ENCODE data around the gene ITGA3.

ITGA3 gene
- 14.8 to 18.3 (median 16.3) reads per million in 4 donors for total RNA-seq

DNA sequence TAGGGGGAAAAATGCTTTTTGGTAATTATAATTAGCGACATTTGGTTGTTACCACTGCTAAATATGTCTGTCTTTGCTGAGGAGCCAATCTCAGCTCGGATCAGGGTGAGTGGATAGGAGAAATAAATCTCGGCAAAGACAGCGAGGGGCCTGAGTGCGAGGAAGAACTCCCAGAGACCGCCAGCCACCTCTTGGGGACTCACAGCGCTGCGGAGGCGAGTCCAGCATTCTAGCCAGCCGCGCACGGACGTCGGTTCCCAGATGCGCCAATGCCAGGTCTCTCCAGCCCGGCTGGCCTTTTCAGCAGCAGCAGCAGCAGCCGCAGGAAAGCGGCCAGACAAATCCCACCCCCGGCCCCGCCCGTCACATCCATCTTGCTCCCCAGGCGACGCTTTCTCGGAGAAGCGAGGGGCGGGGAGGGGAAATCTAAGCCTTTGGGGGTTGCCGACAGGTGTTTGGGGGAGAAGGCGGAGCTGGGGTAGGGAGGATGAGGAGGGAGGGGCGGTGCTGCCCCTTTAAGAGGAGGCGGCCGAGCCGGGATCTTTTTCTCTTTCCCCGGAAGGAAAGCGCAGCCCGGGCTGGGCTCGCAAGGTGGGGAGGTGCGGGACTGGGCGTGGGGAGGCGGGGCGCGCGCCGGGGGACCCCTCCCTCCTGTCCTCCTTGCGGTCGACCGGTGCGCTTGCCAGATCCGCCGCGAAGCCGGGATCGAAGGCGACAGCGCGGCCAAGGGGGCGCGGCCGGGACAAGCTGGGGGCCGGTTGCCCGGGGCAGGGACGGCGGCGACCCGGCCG, at the start of gene ITGA3:
Gene ITGA3, plus strand, starts transcription at position 685 of the 791 bp plus-strand sequence. CDS start 330 bp downstream, outside the sequence.
- DNase-seq, result peak; percentile 47 to 64 (median 51)

DNA sequence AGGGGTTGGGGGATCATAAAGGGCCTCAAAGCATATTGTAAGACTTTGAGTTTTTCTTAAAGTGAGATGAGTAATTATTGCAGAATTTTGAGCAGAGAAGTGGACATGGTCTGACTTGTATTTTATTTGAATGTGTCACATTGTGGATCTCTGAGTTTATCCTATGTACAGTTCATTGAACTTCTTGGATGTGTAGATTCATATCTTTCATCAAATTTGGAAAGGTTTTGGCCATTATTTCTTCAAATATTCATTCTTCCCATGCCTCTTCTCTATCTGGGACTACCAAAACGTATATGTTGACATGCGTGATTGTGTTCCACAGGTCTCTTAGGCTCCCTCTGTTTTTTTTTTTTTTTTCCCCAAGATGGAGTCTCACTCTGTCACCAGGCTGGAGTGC, 46.6 kb upstream of the ITGA3 start:
- no peak for DNase-seq

DNA sequence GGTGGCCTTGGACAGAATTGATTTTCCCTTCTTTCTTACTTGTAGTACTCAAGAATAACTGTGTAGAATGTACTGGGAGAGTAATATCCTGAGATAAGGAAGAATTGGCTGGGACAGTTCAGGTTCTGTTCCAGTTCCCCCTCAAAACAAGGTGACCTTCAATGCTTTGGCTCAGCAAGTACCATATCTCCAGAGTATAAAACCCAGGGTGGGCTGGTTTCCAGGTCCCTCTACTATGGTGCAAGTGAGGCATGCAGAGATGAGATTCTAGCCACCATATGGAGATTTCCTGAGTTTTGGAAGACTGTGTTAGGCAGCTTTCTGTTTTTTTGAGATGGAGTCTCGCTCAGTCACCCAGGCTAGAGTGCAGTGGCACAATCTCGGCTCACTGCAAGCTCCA, 42.8 kb upstream of the ITGA3 start:
- DNase-seq, result no peak

DNA sequence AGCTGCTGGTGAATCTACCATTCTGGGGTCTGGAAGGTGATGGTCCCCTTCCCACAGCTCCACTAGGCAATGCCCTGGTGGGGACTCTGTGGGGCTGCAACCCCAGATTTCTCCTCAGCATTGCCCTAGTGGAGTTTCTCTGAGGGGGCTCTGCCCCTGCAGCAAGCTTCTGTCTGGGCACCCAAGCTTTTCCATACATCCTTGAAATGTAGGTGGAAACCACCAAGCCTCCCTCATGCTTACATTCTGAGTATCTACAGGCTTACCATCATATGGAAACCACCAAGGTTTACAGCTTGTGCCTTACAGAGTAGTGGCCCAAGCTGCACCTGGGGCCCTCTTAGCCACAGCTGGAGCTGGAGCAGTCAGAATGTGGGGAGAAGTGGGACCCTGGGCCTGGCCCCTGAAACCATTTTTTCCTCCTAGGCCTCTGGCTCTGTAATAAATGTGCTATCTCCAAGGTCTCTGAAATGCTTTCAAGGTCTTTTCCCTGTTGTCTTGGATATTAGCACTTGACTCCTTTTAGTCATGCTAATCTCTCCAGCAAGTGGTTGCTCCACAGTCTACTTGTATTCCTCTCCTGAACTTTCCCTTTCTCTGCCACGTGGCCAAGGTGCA, 41.3 kb upstream of the ITGA3 start:
- no peak for DNase-seq

DNA sequence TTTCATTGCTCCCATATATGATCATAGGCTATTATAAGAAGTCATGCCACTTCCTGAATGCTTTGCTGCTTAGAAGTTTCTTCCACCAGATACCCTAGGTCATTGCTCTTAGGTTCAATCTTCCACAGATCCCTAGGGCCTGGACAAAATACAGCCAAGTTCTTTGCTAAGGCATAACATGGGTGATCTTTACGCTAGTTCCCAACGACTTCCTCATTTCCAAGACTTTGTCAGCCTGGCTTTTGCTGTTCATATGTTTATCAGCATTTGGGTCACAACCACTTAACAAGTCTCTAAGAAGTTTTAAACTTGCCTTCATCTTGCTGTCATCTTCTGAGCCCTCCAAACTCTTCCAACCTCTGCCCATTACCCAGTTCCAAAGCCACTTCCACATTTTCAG, 40.8 kb upstream of the ITGA3 start:
- no peak for DNase-seq

DNA sequence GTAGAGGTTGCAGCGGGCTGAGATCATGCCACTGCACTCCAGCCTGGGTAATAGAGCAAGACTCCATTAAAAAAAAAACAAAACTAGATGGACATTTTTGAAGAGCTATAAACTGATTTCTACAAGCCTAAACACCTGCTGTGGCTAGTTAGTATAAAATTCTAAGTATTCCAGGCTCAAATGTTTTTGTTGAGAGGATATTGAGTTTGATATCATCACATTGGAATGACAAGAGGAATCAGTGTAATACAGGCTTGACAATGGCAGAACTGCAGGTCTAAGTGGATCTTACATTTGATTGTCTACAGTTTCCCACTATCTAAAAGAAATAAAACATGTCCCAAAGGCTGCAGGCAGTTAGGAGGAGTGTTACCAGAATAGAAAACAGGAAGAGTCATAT, 37.0 kb upstream of the ITGA3 start:
- no peak for DNase-seq

DNA sequence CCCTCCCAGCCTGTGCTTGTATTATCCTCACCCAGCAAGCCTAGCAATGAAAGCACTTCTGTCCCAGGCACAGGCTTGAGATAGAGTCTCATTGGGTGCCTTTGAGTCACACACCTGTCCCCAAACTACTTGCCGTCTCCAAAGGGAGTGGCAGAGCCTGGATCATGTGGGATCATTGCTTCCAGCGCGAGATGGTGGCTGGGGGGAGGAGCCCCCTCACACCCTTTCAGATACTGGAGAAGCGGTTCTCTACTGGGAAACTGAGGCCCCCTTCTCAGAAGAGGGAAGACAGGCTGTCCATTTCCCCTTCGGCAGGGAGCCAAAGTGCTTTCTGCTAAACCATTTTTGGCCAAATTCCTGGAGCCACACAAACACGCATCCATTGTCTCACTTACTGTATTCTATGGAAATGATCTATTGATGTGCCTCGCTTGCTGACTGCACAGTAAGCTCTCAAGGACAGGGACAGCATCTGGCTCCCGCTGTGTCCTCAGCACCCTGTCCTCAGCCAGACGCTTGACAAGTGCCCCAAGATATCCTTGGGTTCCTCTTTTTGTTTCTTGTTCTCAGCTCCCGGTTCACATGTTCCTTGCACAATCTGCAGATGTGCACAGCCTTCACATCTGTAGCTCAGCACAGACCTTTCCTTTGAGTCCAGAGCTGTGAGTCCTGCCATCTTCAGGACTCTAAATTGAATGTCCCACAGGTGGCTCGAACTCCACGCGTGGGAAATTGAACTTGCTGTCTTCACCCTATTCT, 34.9 kb upstream of the ITGA3 start:
- DNase-seq, result no peak

DNA sequence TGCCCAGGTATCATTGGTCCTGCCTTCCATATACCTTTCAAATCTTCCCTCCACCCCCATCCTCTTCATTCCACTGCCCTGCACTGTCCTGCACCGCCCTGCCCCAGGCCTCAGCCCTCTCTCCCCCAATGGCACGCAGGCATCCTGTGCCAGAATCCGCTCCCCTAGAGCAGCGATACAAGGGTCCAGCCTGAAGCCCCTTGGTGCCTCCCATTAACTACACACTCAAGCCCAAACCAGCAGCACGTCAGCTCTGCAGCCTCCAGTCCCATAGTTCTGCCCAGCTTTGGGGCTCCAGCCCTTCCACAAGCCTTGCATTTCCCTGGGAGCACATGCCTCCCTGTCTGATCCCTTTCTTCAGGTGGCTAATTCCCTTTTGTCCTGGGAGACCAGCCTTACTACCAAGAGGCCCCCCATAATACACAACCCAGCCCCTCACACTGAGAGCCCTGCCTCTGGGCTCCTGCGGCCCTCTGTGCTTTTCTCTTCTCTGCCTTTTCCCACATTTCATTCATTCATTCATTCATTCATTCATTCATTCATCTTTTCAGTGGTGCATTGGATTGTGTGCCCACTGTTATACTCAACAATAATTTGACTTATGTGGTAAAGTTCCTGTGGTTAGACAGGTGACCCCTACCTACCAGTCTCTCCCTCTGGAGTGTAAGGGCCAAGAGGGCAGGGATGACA, 34.1 kb upstream of the ITGA3 start:
- no peak for DNase-seq

DNA sequence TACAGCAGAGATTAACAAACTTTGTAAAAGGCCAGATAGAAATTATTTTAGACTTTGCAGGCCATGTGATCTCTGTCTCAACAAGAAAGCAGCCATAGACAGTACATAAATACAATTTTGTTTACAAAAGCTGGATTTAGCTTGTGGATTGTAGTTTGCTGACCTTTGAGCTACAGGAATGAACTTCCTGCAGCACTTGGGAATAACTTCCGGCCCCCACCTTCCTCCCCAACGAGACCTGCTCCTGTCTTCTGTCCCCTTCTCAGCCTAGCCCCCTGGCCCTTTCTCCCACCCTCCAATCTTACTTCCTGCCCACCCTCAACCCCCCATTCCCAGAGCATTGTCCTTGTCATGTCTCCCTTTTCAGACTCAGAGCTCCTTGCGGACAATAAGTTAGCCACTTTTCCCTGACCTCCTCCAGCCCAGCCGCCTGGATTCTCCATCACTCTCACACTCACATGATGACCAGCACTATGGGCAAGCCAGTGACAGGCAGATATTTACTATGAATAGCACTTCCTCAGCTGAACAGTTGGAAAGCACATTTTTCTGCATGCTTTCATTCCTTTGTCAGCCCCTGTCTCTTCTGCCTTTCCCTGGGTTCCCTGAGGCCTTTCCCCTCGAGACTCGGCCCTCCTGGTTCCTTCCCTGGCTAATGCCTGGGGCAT, 33.3 kb upstream of the ITGA3 start:
- DNase-seq, result no peak

DNA sequence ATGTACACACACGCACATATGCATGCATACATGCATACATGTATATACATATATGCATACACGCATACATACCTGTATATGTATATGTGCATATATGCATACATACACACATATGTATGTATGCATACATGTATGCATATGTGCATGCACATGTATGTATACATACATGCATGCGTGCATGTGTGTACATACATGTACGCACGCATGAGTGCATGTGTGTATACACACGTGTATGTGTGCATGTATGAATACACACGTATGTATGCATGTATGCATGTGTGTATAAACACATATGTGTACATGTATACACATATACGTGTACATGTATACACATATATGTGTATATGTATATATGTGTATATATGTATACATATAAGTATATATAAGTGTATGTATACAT, 32.4 kb upstream of the ITGA3 start:
- DNase-seq, result no peak

DNA sequence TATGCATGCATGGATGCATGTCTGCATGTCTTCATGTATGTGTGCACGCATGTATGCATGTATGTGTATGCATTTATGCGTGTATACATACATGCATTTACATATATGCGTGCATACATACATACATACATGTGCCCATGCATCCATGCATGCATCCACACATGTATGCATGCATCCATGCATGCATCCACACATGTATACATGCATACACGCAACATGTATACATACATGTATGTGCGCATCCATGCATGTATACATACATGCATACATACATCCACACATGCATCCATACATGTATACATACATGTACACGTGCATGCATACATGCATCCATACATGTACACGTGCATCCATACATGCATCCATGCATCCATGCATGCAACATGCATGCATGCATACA, 31.1 kb upstream of the ITGA3 start:
- DNase-seq, result no peak

DNA sequence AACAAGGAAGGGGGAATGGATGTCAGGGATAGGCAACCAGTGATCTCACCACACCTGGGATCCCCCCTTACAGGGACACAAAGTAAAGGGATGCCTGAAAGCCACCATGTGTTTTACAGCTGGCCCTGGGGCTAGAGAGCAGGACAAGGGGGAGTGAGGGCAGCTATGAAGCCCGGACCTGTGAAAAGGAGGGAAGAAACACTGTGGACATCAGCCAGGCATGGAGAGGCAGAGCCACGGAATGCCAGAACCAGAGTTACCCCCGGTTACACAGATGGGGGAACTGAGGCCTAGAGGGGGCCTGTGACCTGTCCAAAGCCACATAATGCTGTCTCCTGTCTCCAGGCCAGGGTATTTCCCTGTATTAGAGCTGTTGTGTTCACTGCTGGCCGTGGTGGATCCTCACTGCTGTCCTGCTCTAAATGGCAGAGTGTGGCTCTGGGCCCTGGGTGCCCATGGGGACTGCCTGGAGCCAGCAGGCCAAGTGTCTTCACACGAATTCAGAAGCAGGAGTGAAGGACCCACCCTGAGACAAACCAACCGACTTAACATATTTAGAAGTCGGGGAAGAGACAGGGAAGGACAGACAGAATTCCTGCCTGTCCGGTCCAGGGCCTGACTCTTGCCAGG, 29.7 kb upstream of the ITGA3 start:
- no peak for DNase-seq

DNA sequence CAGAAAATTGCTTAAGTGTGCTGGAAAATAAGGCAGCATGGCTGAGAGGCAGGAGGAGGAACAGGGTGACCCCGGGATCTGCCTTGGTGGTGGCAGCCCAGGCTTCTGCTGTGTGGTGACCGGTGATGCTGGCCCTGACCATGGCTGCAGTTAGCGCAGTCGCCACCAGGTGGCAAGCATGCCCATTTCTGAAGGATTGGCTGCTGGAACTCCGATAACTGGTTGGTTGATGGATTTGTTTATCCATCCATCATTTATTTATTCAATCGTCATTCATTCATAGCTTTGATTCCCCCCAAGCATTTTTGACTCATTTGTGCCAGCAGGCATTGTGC, 29.1 kb upstream of the ITGA3 start:
- DNase-seq, result peak; percentile 46 to 74 (median 64)

DNA sequence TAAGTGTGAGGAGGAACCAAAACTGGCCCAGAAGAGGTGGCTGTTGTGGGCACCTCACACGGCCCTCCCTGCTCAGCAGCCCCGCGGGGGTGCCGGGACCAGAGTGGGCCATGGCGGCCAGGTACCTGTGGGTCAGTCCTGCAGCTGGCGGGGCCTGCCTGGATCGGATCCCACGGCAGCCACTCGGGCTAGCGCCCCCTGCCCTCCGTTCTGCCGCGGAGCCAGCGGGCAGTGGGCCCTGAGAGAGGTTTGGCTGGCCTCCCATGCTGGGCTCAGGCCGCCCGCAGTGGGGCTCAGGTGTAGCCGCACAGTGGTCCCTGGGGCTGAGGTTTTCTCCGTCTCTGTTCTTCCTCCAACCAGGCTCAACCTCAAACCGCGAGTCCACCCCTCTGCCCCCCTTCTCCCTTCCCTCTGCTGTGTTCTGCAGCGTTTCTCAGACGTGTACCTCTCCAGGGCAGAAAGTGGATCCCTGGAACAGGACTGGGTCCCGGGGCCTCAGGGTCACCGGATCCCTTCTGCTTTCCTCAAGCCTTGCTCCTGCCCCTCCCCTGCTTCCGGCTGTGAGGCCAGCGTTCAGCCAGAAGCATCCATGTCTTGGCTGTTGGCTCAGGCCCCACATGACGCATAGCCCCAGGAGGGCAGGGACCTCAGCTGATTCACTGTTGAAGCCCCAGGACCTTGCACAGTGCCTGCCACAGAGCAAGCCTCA, 28.6 kb upstream of the ITGA3 start:
- DNase-seq, result no peak

DNA sequence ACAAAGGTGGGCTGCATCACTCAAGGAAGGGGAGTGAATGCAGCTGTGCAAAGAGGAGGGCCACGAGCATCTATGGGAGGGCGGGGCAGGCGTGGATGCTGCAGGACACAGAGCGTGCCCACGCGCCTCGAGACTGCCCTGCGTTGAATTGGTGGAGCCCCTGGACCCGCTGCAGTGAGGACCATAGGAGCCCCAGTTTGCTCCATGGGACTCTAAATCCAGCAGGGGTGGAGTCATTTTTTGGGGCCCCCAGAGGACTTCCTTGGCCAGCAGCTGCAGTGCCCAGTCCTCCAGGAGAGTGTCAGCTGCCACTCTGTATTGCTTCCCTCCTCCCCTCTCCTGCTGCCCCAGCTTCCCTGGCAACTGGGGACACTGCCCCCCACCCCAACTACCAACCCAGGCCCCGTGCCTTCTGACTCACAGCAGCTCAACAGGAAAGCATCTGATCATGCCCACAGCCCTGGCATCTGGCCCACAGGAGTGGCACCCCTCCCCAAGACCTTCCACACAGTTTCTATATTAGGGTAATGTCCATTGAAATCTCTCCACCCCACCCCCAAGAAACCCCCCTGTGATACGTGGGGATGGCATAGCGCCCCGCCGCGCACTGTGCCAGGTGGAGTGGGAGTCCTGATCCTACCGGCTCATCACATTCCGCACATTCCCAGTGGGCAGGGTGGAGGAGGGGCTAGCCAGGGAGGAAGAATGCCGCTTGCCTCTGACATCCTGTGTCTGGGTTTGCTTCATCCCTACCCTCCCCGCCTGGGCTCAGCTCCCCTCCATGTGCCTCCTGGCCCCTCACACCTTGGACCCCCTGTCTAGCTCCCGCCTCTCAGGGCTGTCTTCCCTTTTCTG, 27.8 kb upstream of the ITGA3 start:
- DNase-seq, result no peak

DNA sequence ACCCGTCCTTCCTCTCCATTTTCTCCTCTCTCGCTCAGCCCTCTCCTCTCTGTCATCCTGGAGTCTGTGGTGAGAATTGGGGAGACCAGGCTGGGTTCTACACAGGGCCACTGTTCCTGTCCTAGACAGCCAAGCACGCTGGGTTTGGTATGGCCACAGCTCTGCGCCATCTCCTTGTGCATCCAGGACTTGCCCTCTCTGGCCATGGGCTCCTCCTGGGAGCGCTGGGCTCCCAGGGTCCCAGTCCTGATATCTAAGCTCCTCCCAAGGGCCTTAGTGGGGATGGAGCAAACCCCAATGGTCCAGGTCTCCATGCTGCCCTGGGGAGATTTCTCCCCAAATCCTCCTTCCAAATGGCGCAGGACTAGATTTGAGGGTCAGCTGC, 27.2 kb upstream of the ITGA3 start:
- no peak for DNase-seq

DNA sequence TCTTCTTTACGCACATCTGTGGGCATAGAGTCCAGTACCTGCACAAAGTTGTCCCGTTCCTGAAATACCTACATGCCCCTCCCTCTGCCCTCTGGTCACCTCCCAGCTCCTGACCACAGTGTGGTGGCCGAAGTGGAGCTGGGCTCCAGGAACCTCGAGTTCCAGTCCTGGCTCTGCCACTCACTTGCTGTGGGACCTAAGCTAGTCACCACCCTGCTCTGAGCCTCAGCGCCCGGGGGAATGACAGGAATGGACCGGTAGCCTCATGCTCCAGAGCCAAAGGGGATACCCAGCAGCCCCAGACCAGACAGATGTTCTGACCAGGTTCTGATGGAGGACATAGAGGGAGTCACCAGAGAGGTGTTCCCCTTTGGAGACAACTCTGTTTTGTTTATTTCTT, 26.7 kb upstream of the ITGA3 start:
- no peak for DNase-seq

DNA sequence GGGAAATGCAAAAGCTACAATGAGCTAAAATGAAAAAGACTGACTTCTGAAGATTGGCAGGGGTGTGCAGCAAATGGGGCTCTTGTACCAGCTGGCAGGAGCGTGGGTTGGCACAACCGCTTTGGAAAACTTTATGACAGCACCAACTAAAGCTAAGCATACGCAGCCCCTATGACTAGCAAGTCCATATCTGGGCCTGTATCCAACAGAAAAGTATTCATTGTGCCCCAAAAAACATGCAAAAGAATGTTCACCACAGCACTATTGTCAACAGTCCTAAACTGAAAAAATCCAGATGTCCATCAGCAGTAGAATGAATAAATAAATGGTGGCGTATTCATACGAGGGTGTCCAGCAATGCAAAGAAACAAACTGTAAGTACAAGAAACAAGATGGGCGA, 22.6 kb upstream of the ITGA3 start:
- DNase-seq, result no peak

DNA sequence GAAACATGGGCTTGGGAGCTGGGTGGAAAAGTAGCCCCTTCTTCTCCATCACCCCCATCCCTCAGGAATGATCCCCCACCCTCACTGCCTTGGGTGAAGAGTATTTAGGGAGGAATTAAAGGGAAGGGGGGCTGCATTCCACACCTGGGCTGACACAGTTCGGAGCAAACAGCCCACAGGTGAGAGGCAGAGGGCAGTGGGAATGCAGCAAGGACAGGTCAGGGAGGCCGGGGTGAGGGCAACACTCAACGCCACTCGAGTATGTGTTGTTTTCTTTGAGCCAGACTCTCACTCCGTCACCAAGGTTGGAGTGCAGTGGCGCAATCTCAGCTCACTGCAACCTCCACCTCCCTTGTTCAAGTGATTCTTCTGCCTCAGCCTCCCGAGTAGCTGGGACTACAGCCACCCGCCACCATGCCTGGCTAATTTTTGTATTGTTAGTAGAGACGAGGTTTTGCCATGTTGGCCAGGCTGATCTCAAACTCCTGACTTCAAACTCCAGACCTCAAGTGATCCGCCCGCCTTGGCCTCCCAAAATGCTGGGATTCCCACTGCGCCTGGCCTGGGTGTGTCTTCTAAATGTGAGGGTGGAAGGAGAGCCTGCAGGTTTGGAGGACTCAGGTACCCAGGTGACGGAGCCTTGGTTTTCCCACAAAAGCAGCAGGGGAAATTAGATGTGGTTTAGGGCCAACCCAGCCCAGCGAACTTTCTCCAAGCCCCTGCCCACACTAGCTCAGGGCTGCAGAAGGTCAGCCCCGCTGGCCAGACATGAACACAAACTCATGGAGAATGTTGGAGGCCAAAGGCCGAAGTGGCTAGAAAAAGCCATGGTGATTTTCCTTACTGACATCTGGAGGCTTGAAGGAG, 21.2 kb upstream of the ITGA3 start:
- DNase-seq, result no peak
